PC-3 (cell line): ENCODE data around the gene METTL8. TPM values are rescaled to one million over a fixed set of nuclear protein-coding genes. Genes with fewer than 3 reads are reported as not detected.

Source experiments
- ATAC-seq: fragments of 200-7000 bp; cut with Tn5 transposase; 2 replicates; pipeline ENCODE4 v1.9.1; 2020; ENCODE audit warnings: mild to moderate bottlenecking, moderate library complexity
- BruUV-seq: library from RNA; stranded (reverse); fragments of 400-500 nt; replicated peaks from 2 replicates; lab custom pipeline; 2021; lab: Mats Ljungman, UMichigan
- CTCF ChIA-PET: fragments of 300-600 bp; sonication (Branson Sonifier 250); formaldehyde crosslinking; loops from one replicate; lab custom pipeline; 2022; ENCODE audit warnings: antibody characterized with exemption; lab: Charles Lee
- POLR2A ChIA-PET: fragments of 300-600 bp; sonication (Branson Sonifier 250); formaldehyde crosslinking; loops from one replicate; lab custom pipeline; 2022; ENCODE audit warnings: antibody characterized with exemption; ENCODE audit not compliant: unreplicated experiment; lab: Charles Lee
- DNase-seq: peaks from one replicate; pipeline ENCODE4 v3.0.0-alpha.2; 2015
- H2AFZ ChIP-seq: fragments of 300-600 bp; sonication (generic); 2 replicates; pipeline ENCODE4 v1.6.0; 2016; ENCODE audit warnings: antibody characterized with exemption, low read length
- H3F3A ChIP-seq: fragments of 300-600 bp; sonication (generic); one replicate; pipeline ENCODE4 v1.6.0; 2017; ENCODE audit warnings: antibody characterized with exemption, low read length, control low read depth, mild to moderate bottlenecking; ENCODE audit not compliant: unreplicated experiment
- H3K27ac ChIP-seq: fragments of 300-600 bp; sonication (generic); 2 replicates; pipeline ENCODE4 v1.5.1; 2016; ENCODE audit warnings: mild to moderate bottlenecking, low read length
- H3K27me3 ChIP-seq: fragments of 300-600 bp; sonication (generic); 2 replicates; pipeline ENCODE4 v1.6.1; 2016; ENCODE audit warnings: low read length, mixed read lengths
- H3K36me3 ChIP-seq: fragments of 300-600 bp; sonication (generic); 2 replicates; pipeline ENCODE4 v1.6.1; 2016; ENCODE audit warnings: low read depth, mixed run types, low read length, mixed read lengths
- H3K4me1 ChIP-seq: fragments of 300-600 bp; sonication (generic); 2 replicates; pipeline ENCODE4 v1.5.1; 2016; ENCODE audit warnings: low read length; ENCODE audit not compliant: insufficient read depth
- H3K4me2 ChIP-seq: fragments of 300-600 bp; sonication (generic); 2 replicates; pipeline ENCODE4 v1.6.0; 2016; ENCODE audit warnings: low read length
- H3K4me3 ChIP-seq: fragments of 300-600 bp; sonication (generic); 2 replicates; pipeline ENCODE4 v1.5.1; 2016; ENCODE audit warnings: mild to moderate bottlenecking, low read length, mixed read lengths
- H3K79me2 ChIP-seq: fragments of 300-600 bp; sonication (generic); 2 replicates; pipeline ENCODE4 v1.6.1; 2017; ENCODE audit warnings: low read length, mixed read lengths
- H3K9ac ChIP-seq: fragments of 300-600 bp; sonication (generic); 2 replicates; pipeline ENCODE4 v1.6.0; 2016; ENCODE audit warnings: mild to moderate bottlenecking, low read length
- H3K9me2 ChIP-seq: fragments of 300-600 bp; sonication (generic); replicated peaks from 2 replicates; pipeline ENCODE4 v1.6.1; 2016; ENCODE audit warnings: mixed run types, low read length, mixed read lengths
- H3K9me3 ChIP-seq: fragments of 300-600 bp; sonication (generic); 2 replicates; pipeline ENCODE4 v1.6.1; 2016; ENCODE audit warnings: low read length, mixed read lengths
- H4K20me1 ChIP-seq: fragments of 300-600 bp; sonication (generic); 2 replicates; pipeline ENCODE4 v1.6.1; 2016; ENCODE audit warnings: low read length, mixed read lengths
- CTCF ChIP-seq: fragments of 300-600 bp; sonication (generic); conservative IDR thresholded peaks from 2 replicates; pipeline ENCODE4 v1.5.1; 2017; ENCODE audit warnings: antibody characterized with exemption, low read depth, mild to moderate bottlenecking, low read length
- EZH2 ChIP-seq: fragments of 300-600 bp; sonication (generic); IDR thresholded peaks from one replicate; pipeline ENCODE4 v1.6.1; 2017; ENCODE audit warnings: antibody characterized with exemption, mild to moderate bottlenecking, low read length; ENCODE audit not compliant: unreplicated experiment
- EZH2phosphoT487 ChIP-seq: fragments of 300-600 bp; sonication (generic); IDR thresholded peaks from 2 replicates; pipeline ENCODE4 v1.6.1; 2018; ENCODE audit warnings: mild to moderate bottlenecking, antibody characterized with exemption, low read length, borderline replicate concordance
- intact Hi-C: fragments of 100-400 bp; cut with micrococcal nuclease; formaldehyde crosslinking; loops from 2 replicates; pipeline ENCODE4 v1.9.0; 2023
- total RNA-seq: library from RNA; depleted of rRNA; stranded (reverse); fragments of >200 nt; gene quantifications from 2 replicates; pipeline ENCODE4 v1.2.3, GENCODE V29; 2014

Gene METTL8
- total RNA-seq, 1 experiment from 2014 or later: 10.8 TPM

GRCh38 chr2:171347591-171348032 is 86.2 kb downstream of the METTL8 start:
- Histone ChIP-seq H3K9me3 (no peaks in the 10 kb centered on the region), H3K4me3 (no peak overlapping the region), H2AFZ (peak overlapping the region; percentile 47), H3K36me3 (no peaks in the 10 kb centered on the region), H3K4me2 (peak overlapping the region; percentile 39), H3K27me3 (no peaks in the 10 kb centered on the region), H3K4me1 (peaks cover 25% of the 10 kb centered on the region), H3K27ac (peak overlapping the region; percentile 65), H3K9me2 (no peaks in the 10 kb centered on the region), H3K79me2 (no peaks in the 10 kb centered on the region), H3K9ac (no peak overlapping the region; the same call in 1 of the 2 replicates), H3F3A (no peaks in the 10 kb centered on the region), H4K20me1 (no peaks in the 10 kb centered on the region)
- no TSS peak for BruUV-seq
- TF ChIP-seq EZH2 (no peak), CTCF (no peak), EZH2phosphoT487 (no peak)
- intact Hi-C loops: loop anchor here (1.0 to 10.0 kb wide), 4 partner anchors 45 to 376 kb away; partner anchors contain the start of gene TLK1
- ChIA-PET CTCF (no interaction called here), POLR2A (no interaction called here)
- ATAC-seq (peak; percentile 91), DNase-seq (peak; percentile 82)

GRCh38 chr2:171346723-171347557 is 86.8 kb downstream of the METTL8 start:
- Histone ChIP-seq H3K9me3 (no peaks in the 10 kb centered on the region), H3K4me1 (peaks cover 25% of the 10 kb centered on the region), H3K4me3 (no peak overlapping the region), H3K9me2 (no peaks in the 10 kb centered on the region), H2AFZ (peak overlapping the region; percentile 47; the same call in 1 of the 2 replicates), H3K4me2 (peak overlapping the region; percentile 39), H3K27ac (peak overlapping the region; percentile 65), H3K9ac (peak overlapping the region; percentile 10; the same call in 1 of the 2 replicates), H3F3A (no peaks in the 10 kb centered on the region), H3K36me3 (no peaks in the 10 kb centered on the region), H3K27me3 (no peaks in the 10 kb centered on the region), H3K79me2 (no peaks in the 10 kb centered on the region), H4K20me1 (no peaks in the 10 kb centered on the region)
- ChIA-PET POLR2A (no interaction called here), CTCF (no interaction called here)
- TF ChIP-seq EZH2 (no peak), CTCF (no peak; the same call in 1 of the 2 replicates), EZH2phosphoT487 (no peak)
- 0 out of 2 replicates have a peak, but pooled peaks have one; percentile 15 for ATAC-seq
- intact Hi-C loops: loop anchor here (1.0 to 10.0 kb wide), 4 partner anchors 45 to 376 kb away; partner anchors contain the start of gene TLK1
- no peak for DNase-seq
- no TSS peak for BruUV-seq
